Nucleus accumbens (tissue), 56 donors: ENCODE results near the gene PRDM16.

ENCODE experiments used
- DNase-seq, 56 donors: peaks; one replicate each; lab custom pipeline; 2025; lab: John Stamatoyannopoulos, UW

The PRDM16 gene

GRCh38 chr1:3133686-3134085 lies 64.7 kb downstream of the PRDM16 start:
- DNase-seq, result no peak

GRCh38 chr1:3134381-3135072 lies 65.5 kb downstream of the PRDM16 start:
- DNase-seq, result no peak

DNA sequence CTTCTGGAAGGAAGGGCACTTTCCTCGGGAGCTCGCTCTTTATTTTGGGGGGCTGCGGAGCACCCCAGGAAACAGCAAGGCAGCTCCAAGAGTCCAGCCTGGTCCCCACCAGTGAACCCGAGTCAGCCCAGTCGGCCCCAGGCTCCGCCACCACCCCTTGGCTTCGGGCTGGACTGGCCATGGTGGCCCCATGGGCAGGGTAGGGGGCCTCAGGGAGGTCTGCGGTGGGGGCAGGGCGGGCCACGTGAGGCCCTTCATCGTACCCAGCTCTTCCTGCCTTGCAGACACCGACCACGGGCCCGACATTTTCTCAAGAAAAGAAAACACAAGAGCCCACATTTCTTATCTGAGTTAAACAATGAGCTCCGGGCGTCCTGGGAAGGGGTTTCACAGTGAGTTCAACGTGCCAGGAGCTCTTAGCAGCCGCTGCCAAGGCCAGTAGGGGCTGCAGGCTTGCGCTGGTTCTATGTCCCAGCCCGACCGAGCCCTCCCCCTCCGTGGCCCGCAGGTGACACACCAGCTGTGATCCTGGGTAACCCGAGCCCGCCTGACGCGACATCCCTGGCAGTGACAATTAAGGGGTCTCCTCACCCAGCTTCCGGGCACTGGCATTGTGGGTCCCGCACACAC lies 66.2 kb downstream of the PRDM16 start:
- no peak for DNase-seq

DNA sequence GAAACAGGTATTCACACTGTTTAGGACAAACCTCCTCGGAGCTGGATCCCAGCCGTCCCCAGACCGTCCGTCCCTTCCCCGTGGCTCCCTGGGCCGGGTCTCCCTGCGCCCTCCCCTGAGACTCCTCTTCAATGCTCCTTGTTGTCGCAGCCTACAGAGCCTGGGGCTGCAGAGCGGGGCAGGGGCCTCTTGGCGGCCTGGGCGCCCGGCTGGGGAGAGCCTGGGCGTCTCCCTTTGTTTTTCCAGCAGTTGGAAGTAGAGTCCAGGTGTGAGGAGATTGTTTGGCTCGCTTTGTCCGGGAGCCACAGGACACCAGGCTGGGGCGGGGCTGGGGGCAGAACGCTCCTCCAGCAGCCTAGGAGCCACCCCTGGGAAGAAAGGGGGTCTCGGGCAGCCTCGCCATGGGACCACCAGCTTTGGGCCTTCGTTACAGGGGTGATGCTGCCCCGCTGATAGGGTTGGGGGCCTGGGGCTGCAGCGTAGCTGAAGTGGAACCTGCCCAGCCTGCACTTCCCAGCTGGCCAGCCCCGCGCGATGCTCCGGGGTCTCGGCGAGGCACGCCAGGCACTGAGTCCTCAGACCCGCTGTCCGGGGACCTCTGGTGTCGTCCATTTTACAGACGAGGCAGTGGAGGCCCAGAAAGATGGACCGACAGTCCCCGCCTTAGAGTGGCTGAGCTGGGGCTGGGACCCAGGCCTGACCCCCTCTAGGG lies 66.9 kb downstream of the PRDM16 start:
- no peak for DNase-seq

DNA sequence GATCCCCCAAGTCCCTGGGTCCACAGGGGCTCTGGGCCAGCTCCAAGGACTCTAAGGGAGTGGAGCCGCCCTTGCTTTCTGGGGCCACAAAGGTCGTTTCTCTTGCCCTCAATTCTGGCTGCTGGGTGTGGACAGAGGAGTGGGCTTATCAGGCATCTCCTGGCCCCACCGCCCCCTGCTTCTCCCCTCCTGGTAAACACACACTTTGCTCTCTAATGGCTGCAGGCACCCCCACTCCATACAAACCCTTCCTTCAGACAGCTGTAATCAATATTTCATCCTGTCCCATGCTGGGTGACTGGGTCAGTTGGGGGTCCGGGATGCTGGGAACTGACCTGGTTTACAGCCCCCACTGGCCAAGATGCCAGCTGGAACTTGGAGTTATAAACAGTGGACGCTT lies 67.5 kb downstream of the PRDM16 start:
- no peak for DNase-seq

- DNase-seq, result no peak
Measured at GRCh38 chr1:3137111-3138100, 68.4 kb downstream of the PRDM16 start.

DNA sequence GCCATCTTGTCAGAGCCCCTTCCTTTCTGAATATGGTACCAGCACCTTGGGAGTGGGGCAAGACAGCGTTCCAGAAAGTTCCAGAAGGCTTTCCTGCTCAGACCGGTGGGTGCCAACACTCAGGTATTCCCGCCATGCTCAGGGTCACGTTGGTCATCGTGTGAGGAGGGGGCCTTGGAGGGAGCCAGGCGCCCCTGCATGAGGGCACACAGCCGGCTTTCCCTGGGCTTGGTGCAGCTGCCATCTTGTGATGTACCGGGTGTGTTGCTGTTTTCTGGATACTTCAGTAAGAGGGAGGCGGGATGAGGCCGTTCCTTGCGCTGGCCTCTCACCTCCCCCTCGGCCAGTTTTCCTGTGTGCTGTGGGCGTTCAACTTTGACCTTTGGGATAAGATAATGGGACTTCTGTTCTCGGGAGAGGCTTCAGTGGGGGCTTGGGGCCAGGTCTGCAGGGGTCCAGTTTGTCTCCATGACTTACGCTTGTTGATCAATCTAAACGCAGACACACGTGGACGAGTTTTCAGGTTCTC lies 69.7 kb downstream of the PRDM16 start:
- DNase-seq, result no peak

- no peak for DNase-seq
Measured at GRCh38 chr1:3139451-3139852, 70.4 kb downstream of the PRDM16 start.

DNA sequence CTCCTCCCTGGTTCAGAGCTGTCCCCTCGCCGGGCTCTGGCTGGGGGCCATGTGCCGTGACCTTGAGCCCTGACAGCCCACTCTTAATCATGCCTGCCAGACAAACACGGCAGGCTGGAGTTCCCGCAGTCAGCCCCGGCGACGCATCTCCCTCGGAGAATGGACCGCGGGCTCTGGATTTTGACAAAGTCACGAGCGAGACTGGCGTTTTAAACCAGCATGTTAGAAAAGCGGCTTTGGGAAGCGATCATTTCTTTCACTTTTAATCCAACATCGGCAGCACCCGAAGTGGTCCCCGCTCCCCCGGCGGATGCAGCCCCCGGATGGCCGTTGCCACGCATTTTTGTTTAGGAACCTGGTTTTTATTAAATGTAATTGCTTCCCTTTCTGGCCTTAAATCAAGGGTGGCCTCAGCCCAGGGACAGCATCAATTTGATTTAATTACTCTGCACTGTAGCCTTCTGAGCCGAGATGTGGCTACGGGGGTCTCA lies 70.9 kb downstream of the PRDM16 start:
- peak in 1 of 56 donors; percentile 18 for DNase-seq

GRCh38 chr1:3140437-3140836 lies 71.4 kb downstream of the PRDM16 start:
- no peak for DNase-seq

GRCh38 chr1:3141129-3141528 lies 72.1 kb downstream of the PRDM16 start:
- DNase-seq, result no peak

- no peak for DNase-seq
Measured at GRCh38 chr1:3141836-3142235, 72.8 kb downstream of the PRDM16 start.

GRCh38 chr1:3142236-3142635 lies 73.2 kb downstream of the PRDM16 start:
- no peak for DNase-seq

- DNase-seq, result no peak
Measured at GRCh38 chr1:3142751-3143150, 73.7 kb downstream of the PRDM16 start.

GRCh38 chr1:3145532-3146325 lies 76.7 kb downstream of the PRDM16 start:
- no peak for DNase-seq

DNA sequence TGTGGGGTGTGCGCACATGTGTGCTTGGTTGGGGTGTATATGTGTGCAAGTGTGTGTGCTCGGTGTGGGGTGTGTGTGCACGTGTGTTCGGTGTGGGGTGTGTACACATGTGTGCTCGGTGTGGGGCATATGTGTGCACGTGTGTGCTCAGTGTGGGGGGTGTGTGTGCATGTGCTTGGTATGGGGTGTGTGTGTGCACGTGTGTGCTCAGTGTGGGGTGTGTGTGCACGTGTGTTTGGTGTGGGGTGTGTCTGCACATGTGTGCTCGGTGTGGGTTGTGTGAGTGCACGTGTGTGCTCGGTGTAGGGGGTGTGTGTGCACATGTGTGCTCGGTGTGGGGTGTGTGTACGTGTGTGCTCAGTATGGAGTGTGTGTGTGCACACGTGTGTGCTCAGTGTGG lies 77.5 kb downstream of the PRDM16 start:
- no peak for DNase-seq

DNA sequence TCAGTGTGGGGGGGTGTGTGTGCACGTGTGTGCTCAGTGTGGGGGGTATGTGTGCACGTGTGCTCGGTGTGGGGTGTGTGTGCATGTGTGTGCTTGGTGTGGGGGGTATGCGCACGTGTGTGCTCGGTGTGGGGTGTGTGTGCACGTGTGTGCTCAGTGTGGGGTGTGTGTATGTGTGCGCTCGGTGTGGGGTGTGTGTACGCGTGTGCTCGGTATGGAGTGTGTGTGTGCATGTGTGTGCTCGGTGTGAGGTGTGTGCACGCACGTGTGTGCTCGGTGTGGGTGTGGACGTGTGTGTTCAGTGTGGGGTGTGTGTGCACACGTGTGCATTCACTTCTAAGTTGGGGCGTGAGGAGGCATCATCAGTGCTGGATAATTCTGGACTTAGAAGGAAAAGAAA lies 77.9 kb downstream of the PRDM16 start:
- DNase-seq, result no peak

GRCh38 chr1:3148171-3148570 lies 79.2 kb downstream of the PRDM16 start:
- DNase-seq, result no peak

DNA sequence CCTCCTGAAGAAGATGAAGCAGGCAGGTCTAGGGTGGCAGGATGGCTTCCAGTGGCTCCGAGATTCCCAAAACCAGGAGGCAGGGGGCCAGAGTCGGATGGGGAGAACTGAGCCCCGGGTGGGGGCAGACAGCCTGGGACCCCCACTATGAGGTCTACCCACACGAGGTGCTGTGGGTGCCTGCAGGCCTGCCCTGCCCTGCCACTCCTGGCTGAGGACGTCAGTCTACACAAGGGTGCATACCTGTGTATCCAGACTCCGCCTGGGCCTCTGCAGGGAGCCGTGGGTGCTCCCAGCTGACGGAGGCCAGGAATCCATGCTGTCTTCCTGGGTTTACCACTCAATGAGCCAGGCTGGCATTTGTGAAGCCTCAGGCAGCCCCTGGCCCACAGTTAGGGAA lies 80.3 kb downstream of the PRDM16 start:
- DNase-seq, result no peak
